K562 (cell line): Measurements from ENCODE around the gene LIPN.

Experiments used
- CREBBP ChIP-seq: IDR thresholded peaks from one replicate; pipeline ENCODE4 v1.6.1; 2012; ENCODE audit warnings: low read depth, mild to moderate bottlenecking, control low read depth, inconsistent platforms, low read length
- DMBX1 ChIP-seq: fragments of 250-450 bp; sonication (Bioruptor Pico); IDR thresholded peaks from 2 replicates; pipeline ENCODE4 v1.8.0; 2022; ENCODE audit warnings: inconsistent platforms, mild to moderate bottlenecking, moderate library complexity, borderline replicate concordance
- MCM5 ChIP-seq: fragments of 450-650 bp; IDR thresholded peaks from 2 replicates; pipeline ENCODE4 v1.6.1; 2016; ENCODE audit warnings: low read depth
- SP1 ChIP-seq: sonication (generic); formaldehyde crosslinking; IDR thresholded peaks from 2 replicates; pipeline ENCODE4 v1.8.1; 2022; ENCODE audit warnings: mild to moderate bottlenecking, missing genetic modification reagents
- STAT5A ChIP-seq: IDR thresholded peaks from 2 replicates; pipeline ENCODE4 v1.6.1; 2012; ENCODE audit warnings: low read length, inconsistent platforms, borderline replicate concordance
- ZNF134 ChIP-seq: fragments of 250-450 bp; sonication (Bioruptor Pico); conservative IDR thresholded peaks from 2 replicates; pipeline ENCODE4 v1.4.0; 2020
- ZNF232 ChIP-seq: sonication (generic); formaldehyde crosslinking; IDR thresholded peaks from 2 replicates; pipeline ENCODE4 v1.8.0; 2022; ENCODE audit warnings: mild to moderate bottlenecking, missing genetic modification reagents
- ZNF57 ChIP-seq: fragments of 450-650 bp; formaldehyde crosslinking; IDR thresholded peaks from 2 replicates; pipeline ENCODE4 v1.4.0; 2020; ENCODE audit warnings: mild to moderate bottlenecking, moderate library complexity

DNA sequence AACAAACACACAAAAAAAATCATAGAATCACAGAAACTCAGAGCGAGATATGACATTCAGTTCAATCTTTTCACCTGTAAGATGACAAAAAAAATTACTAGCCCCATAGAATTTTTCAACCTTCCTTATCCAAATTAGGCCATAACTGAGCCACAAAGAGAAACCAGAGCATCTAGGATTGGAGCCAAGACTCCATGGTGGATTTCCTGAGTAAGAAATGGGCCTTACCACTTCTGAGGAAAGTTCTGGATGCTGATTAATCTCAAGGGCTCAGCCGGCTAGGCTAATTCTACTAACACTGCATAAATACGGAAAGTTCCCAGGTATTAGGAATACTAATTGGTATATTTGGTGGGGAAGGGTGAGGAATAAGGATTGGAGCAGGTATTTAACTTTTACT is 59.5 kb downstream of the LIPN start:
- TF ChIP-seq CREBBP: no peak
- no peak for TF ChIP-seq STAT5A
- no peak for TF ChIP-seq ZNF232
- no peak for TF ChIP-seq ZNF57 (CRISPR knock-in tag)
- TF ChIP-seq DMBX1 (CRISPR knock-in tag): no peak
- no peak for TF ChIP-seq ZNF134 (CRISPR knock-in tag)
- no peak for TF ChIP-seq MCM5
- TF ChIP-seq SP1: no peak
